HG03039 (cell line): ENCODE data around the gene SLC5A8.
"Not testable (repeated sequence)": the region's sequence is repeated elsewhere in the genome, so short reads cannot be mapped to it uniquely, and the experiment has no call there.

ENCODE experiments used
- ATAC-seq: cut with Tn5 transposase; IDR thresholded peaks from one replicate; pipeline ENCODE4 v1.9.1; 2021; ENCODE audit warnings: mild to moderate bottlenecking, moderate library complexity; ENCODE audit not compliant: unreplicated experiment

The SLC5A8 gene

DNA sequence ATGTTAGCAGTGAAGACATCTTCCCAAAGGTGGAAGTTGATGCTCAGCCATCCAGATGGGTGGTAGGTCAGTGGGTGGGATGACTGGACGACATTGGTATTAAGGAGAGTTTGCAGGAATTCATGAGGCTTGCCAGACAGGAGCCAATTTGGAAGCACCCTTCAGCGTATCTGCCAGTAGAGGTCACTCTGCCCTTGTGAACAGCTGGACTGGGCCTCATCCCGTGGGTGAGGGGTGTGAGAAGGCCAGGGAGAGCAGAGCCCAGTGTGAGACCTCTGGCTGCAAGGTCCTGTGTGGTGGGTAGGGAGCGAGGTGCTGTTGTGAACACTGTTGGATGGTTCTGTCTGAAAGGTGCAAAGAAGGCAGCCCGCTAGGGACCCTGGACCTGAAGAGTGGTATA, 37.7 kb downstream of the SLC5A8 start:
- no peak for ATAC-seq

DNA sequence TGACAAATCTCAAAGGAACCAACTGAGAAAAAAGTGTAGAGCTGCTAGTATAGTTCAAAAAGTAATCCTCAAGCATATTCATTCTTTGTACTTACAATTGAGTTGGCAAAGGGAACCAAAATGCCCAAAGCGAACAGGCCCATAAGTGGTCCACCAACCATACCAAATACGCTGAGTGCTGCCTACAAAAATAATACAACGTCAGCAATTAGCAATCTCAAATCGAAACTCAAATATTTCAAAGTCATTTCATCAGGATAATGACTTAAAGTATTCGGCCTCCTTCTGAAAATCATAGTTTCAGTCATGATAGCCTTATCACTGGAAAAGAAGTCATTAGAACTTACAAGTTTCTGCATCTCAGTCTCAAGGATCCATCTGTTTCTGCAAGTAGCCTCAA, 42.0 kb downstream of the SLC5A8 start:
- no peak for ATAC-seq

DNA sequence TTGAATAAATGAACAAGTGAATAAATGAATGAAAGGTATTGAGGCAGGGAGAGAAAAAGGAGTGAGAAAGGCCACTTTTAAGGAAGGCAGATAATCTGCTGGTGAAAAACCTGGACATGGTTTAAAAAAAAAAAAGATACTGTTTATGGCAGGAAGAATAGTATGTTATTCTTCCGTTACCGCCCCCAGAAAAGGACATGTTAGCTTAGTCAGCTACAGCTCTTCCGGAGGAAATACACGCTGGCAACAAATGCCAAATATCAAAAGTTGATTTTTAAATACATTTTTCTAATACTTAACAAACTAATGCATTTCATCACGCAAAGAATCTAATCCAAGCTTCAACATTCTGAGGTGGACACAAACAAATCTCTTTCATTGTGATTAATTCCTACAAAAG, 43.2 kb downstream of the SLC5A8 start:
- no peak for ATAC-seq

DNA sequence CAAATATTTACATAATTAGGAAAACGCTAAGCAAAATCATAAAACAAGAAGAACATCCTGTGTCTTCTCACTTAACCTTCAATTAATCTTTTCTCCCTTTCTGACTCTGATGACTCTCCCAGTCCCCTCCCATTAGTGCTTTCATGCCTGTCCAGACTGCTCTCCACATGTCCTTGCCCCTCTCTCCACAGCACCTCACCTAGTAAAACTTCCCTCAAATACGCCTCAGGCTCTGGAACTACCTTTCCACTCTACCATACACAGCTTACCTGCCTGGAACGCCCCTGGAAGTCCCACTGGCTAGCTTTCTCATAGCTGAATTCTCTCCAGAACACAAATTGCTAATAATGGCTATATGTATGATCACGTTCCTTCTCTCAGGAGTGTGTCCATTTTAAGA, 44.7 kb downstream of the SLC5A8 start:
- no peak for ATAC-seq

GRCh38 chr12:101145777-101146431, 64.1 kb downstream of the SLC5A8 start:
- ATAC-seq = not testable (repeated sequence)

- ATAC-seq = no peak
Measured at GRCh38 chr12:101127521-101128219, 82.4 kb downstream of the SLC5A8 start.

DNA sequence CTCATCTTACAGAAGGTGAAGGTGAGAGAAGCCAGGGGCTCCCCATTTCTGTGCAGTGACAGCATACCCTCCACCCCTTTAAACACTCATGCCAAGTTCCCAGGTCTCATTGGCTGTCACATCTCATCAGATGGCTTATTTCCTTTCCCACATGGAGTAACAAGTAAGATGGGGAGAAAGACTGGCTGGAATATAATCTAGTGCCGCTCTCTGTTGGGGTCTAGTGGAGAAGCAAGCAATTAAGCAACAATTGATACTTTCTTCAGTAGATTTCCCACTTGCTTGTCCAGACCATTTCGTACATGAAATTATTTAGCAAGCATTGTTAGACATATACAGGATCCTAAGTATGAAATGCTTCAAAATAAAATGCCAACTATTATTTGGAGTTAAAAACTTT, 92.2 kb downstream of the SLC5A8 start:
- ATAC-seq = no peak

DNA sequence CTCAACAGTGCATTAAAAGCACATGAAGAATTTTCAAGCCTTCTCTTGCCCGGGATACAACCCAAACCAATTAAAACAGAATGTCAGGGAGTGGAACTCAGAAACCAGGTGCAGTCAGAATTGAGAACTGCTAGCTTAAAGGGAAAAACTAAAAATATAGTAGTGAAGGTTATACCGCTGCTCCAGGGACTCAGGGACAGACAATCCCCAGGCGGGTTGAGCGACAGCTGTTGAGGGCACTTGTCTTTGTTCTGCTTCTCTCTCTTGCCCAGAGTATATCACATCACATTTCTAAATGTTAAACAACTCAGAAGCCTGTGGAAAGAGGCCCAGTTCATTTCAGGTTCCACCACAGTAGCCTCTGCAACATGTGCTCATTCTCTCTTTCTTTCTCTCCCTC, 93.1 kb downstream of the SLC5A8 start:
- ATAC-seq = no peak

DNA sequence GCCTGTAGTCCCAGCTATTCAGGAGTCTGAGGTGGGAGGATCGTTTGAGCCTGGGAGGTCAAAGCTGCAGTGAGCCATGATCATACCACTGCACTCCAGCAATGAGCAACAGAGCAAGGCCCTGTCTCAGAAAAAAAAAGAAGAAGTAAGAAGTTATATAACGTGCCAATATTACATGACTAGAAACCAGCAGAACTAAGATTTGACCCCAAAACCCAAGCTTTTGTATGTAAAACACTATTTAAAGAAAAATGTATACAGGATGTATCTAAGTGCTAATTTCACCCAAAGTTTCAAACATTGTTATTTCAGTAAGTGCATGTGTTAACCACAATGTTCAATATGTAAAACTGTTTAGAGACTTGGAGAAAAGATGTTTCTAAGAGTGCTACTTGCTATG, 94.7 kb downstream of the SLC5A8 start:
- no peak for ATAC-seq

- ATAC-seq = no peak
Measured at GRCh38 chr12:101111441-101111840, 98.6 kb downstream of the SLC5A8 start.

DNA sequence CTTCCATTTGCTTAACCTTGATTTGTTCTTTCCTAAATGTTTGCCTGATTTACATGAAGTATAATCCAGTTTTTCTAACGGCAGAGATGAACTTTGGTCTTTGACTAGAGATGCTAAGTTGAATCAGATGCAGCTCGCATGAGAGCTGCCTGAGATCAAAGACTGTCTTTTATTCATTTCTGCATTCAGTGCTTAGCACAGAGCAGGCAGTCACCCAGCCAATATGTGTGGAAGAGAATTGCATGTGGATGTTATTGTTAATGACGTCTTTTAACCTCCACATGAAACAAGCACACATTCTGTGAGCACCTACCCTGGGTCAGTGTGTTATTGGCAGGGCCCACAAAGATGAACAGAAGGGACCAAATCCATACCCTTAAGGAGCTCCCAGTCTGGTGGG, 99.2 kb downstream of the SLC5A8 start:
- no peak for ATAC-seq

DNA sequence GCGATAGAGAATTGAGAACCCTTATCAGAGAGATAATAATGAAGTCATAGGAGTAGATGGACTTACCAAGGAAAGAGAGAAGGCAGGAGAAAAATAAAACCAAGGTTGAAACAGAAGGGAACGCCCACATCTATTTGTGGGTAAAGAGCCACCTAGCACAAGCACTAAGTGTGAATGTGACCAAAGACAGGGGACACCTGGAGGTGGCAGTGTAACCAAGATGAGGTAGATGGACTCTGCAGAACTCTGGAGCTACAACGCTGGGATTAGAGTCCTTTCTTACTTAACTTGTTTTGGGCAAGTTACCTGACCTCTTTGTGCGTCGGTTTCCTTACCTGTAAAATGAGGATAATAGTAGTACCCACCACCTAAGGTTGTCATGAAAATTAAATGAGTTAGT, 101.9 kb downstream of the SLC5A8 start:
- ATAC-seq = no peak

DNA sequence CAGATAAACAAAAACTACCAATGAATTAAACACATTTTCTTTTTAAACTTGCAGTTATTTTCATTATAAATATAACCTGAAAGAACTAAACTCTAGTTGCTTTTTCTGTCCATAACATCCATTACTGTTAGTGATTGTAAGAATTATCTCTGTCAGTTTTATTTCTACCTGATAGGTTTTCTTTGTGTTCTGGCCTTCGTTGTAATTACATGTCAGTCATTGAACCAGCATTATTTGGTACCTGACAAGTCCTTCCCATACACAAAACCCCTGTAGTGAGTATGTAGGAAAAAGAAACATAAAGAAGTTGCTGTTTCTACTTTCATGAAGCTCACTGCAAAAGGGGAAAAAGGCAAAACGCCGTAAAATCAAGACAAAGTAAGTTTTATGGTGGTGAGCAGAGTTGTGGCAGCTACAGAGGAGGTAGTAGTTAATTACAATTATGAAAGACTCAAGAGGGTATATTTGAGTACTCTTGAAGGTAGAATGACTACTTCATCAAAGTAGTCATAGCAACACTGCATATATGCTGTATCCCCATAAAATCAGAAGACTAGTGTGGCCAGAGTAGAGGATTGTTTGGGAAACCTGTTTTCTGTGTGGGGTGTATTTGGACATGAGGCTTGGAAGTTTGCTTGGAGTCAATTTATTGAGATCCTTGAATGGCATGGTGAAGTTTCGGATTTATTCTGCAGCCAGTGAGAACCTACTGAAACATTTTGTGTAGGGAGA, 102.8 kb downstream of the SLC5A8 start:
- no peak for ATAC-seq
